GM12801 (cell line): Measurements from ENCODE around the gene VPS4A.

ENCODE experiments used
- TF ChIP-seq, protein P1 (sequence below): IDR thresholded peaks from one replicate; pipeline ENCODE4 v1.5.1; 2011; ENCODE audit warnings: control low read depth; ENCODE audit not compliant: insufficient read length; ENCODE audit errors: extremely low read depth

VPS4A gene

DNA sequence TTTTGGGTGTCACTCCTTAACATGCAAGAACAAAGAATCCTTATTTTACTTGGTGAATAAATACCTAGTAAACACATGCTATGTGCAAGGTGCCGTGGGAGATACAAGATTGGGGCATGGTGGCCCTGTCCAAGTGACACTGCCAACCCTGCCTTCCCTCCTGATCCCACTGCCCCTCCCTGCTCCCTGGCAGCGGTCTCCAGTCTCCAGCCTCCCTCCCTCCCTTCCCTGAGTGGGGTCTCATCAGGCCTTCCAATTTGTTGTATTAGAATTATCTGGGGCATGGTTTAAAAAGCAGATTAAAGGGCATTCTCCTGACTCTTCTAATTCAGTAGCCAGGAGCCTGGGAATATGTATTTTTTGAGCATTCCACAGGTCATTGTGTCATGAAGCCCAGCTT is 52.9 kb downstream of the VPS4A start:
- TF ChIP-seq, protein P1, sequence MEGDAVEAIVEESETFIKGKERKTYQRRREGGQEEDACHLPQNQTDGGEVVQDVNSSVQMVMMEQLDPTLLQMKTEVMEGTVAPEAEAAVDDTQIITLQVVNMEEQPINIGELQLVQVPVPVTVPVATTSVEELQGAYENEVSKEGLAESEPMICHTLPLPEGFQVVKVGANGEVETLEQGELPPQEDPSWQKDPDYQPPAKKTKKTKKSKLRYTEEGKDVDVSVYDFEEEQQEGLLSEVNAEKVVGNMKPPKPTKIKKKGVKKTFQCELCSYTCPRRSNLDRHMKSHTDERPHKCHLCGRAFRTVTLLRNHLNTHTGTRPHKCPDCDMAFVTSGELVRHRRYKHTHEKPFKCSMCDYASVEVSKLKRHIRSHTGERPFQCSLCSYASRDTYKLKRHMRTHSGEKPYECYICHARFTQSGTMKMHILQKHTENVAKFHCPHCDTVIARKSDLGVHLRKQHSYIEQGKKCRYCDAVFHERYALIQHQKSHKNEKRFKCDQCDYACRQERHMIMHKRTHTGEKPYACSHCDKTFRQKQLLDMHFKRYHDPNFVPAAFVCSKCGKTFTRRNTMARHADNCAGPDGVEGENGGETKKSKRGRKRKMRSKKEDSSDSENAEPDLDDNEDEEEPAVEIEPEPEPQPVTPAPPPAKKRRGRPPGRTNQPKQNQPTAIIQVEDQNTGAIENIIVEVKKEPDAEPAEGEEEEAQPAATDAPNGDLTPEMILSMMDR = no peak

DNA sequence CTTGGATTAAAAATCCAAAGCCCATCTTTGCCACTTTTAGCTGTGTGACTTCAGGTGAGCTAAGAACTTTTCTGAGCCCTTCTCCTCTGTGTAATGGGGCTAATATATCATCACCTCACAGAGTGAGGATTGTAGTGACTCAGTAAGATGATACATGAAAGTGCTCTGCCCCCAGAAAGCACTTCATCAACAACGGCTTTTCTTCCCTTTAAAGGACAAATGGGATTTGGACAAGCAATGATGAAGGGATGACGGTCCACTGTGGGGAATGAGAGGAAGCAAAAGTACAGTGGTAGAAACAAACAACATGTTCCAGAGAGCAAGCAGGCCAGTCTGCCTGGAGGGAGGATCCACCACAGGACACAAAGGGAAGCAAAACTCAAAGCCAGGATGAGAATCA is 54.8 kb downstream of the VPS4A start:
- TF ChIP-seq, protein P1 = no peak

DNA sequence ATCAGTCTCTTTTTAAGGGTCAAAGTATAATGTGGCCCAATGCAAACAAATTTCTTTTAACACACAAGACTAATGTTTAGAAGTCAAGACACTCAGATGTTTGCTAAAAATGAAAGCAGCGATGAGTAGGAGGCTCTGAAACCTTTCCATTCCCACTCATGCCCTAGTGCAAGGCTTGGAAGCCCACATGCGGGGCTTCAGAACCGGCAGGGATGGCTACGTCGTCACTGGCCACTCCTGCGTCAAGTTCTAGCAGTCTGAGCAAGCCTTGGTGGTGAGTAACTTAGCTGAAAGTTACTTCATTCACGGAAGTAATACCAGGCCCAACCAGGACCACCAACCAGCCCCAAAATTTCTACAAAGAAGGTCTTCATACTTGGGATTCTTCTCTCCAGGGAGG is 55.3 kb downstream of the VPS4A start:
- TF ChIP-seq, protein P1 = no peak

DNA sequence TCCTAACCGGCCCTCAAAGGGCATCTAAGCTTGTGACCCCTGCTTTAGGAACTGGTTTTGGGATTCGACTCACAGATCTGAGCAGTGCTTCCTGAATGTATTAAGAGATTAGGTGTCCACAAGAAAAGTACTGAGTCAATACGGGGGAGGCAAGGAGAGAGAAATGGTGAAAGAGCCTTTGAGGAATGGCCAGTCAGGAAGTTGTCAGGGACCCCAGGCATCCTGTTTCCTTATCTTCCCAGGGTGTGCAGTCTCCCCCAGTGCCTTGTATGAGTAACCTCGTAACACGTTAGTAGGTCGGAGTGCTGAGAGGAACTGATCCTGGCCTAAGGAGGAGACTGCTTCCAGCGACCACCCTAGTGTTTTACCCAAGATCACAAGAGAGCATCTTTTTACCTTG is 56.8 kb downstream of the VPS4A start:
- TF ChIP-seq, protein P1 = no peak

DNA sequence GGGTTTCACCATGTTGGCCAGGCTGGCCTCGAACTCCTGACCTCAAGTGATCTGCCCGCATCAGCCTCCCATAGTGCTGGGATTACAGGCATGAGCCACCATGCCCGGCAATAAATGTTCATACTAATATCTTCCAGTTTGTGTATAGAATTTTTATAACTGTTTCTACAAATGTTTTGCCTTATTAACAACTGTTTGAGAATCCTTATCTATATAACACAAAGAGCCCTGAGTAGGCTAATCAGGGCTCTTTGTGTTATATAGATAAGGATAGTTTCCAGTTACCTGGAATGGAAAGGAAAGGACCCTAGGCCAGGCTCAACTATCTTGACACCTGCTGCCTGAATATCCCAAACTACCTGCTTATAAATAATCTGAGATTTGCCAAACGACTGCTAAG is 57.7 kb downstream of the VPS4A start:
- TF ChIP-seq, protein P1 = no peak

DNA sequence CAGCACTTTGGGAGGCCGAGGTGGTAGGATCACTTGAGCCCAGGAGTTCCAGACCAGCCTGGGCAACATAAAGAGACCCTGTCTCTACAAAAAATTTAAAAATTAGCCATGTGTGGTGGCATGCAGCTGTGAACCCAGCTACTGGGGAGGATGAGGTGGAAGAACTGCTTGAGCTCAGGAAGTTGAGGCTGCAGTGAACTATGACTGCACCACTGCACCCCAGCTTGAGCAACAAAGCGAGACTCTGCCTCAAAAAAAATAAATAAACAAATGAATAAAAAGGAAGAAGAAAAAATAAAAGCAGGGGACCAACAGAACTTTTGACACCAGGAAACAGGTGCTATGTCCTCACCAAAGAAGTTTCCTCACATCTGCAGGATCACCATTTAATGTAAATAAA is 60.4 kb downstream of the VPS4A start:
- TF ChIP-seq, protein P1 = no peak

DNA sequence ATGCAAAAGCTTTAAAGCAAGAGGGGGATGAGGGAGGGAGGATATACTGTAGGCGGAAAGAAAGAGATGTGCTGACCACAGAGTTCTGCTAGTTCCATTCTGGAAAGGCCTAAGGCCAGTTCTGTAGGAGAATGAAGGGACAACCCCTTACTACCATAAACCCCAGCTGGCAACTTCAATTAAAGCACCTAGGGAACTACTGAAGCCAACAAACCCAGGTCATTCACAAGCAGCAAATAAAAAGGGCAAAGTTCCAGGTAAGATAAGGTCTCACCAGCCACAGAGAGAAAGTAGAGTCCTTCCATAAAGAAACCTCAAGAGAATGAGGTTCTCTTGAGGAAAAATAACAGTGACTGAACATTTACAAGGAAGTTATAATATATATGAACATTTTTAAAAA is 61.9 kb downstream of the VPS4A start:
- TF ChIP-seq, protein P1 = no peak
